HCT116 (cell line): ENCODE results near the gene GRAMD1C. TPM values are rescaled to one million over a fixed set of nuclear protein-coding genes. Genes with fewer than 3 reads are reported as not detected.

Experiments used
- ATAC-seq: fragments of 200-7000 bp; cut with Tn5 transposase; 2 replicates; pipeline ENCODE4 v1.9.1; 2020; ENCODE audit warnings: mild to moderate bottlenecking, moderate library complexity
- BruUV-seq: library from RNA; stranded (reverse); fragments of 400-500 nt; replicated peaks from 2 replicates; lab custom pipeline; 2021; lab: Mats Ljungman, UMichigan
- CTCF ChIA-PET: fragments of 300-600 bp; sonication (Branson Sonifier 250); formaldehyde crosslinking; loops from one replicate; lab custom pipeline; 2021; ENCODE audit warnings: antibody characterized with exemption; lab: Charles Lee
- POLR2A ChIA-PET: fragments of 300-600, 350-600 bp; sonication (Branson Sonifier 250); formaldehyde crosslinking; loops from one replicate; lab custom pipeline; 2021; ENCODE audit warnings: antibody characterized with exemption; lab: Charles Lee
- RAD21 ChIA-PET, 2 experiments: fragments of 300-600 bp; sonication (Branson Sonifier 250); formaldehyde crosslinking; loops; one replicate each; lab custom pipeline; 2023; ENCODE audit warnings: low total read pairs in 2 of 2; ENCODE audit not compliant: uncharacterized antibody in 2 of 2, unreplicated experiment in 2 of 2, low non-redundant PET in 1 of 2; lab: Charles Lee
- DNase-seq: peaks from one replicate; pipeline ENCODE4 v3.0.0-alpha.2; 2010; ENCODE audit warnings: low read depth, low spot score
- H2AFZ ChIP-seq: fragments of 200-600 bp; shearing (Covaris generic), sonication (generic); 2 replicates; pipeline ENCODE4 v1.6.1; 2017; ENCODE audit warnings: low read depth, mixed run types, mixed read lengths, antibody characterized with exemption, low read length; ENCODE audit not compliant: poor library complexity, severe bottlenecking
- H3K27ac ChIP-seq: 2 replicates; pipeline ENCODE4 v1.5.1; 2012; ENCODE audit warnings: low read depth, low read length
- H3K27me3 ChIP-seq: fragments of 200-600 bp; sonication (generic); 2 replicates; pipeline ENCODE4 v1.6.1; 2016; ENCODE audit warnings: mixed run types, low read length, mixed read lengths; ENCODE audit not compliant: insufficient read depth
- H3K36me3 ChIP-seq, 2 experiments: fragments of 200-500 bp in 1 of 2; fragments of 200-600 bp in 1 of 2; sonication (Bioruptor generic) in 1 of 2; sonication (generic) in 1 of 2; 2 replicates each; pipeline versions ENCODE4 v1.5.1 to v1.6.1; 2014 to 2016; ENCODE audit warnings: low read length in 2 of 2, inconsistent platforms in 1 of 2, mixed read lengths in 1 of 2, mixed run types in 1 of 2; ENCODE audit not compliant: insufficient read depth in 2 of 2, control insufficient read depth in 1 of 2
- H3K4me1 ChIP-seq, 2 experiments: fragments of 200-600 bp in 1 of 2; sonication (generic) in 1 of 2; 2 replicates each; pipeline versions ENCODE4 v1.5.1 to v1.6.1; 2012 to 2017; ENCODE audit warnings: low read length in 2 of 2, inconsistent platforms in 1 of 2, mild to moderate bottlenecking in 1 of 2, mixed read lengths in 1 of 2, mixed run types in 1 of 2, moderate library complexity in 1 of 2; ENCODE audit not compliant: insufficient read depth in 2 of 2, control insufficient read depth in 1 of 2
- H3K4me2 ChIP-seq: fragments of 200-600 bp; sonication (generic); 2 replicates; pipeline ENCODE4 v1.6.1; 2017; ENCODE audit warnings: mixed run types, low read length, mixed read lengths
- H3K4me3 ChIP-seq, 2 experiments: fragments of 200-600 bp in 1 of 2; sonication (generic) in 1 of 2; replicated peaks in 1 of 2; 2 replicates each; pipeline ENCODE4 v1.5.1; 2011 to 2016; ENCODE audit warnings: low read length in 2 of 2, control low read depth in 1 of 2, low read depth in 1 of 2, mild to moderate bottlenecking in 1 of 2, mixed read lengths in 1 of 2, mixed run types in 1 of 2
- H3K79me2 ChIP-seq: fragments of 200-600 bp; sonication (generic); 2 replicates; pipeline ENCODE4 v1.6.1; 2017; ENCODE audit warnings: mild to moderate bottlenecking, mixed run types, low read length, moderate library complexity, mixed read lengths; ENCODE audit not compliant: insufficient read depth
- H3K9ac ChIP-seq: fragments of 200-600 bp; sonication (generic); 2 replicates; pipeline ENCODE4 v1.6.1; 2016; ENCODE audit warnings: low read length, mixed read lengths
- H3K9me2 ChIP-seq: fragments of 200-600 bp; sonication (generic), shearing (Covaris generic); 2 replicates; pipeline ENCODE4 v1.6.1; 2017; ENCODE audit warnings: mixed run types, mild to moderate bottlenecking, moderate library complexity; ENCODE audit not compliant: insufficient read depth
- H3K9me3 ChIP-seq, 2 experiments: fragments of 200-500 bp in 1 of 2; fragments of 200-600 bp in 1 of 2; sonication (Bioruptor generic) in 1 of 2; sonication (generic) in 1 of 2; 2 replicates each; pipeline ENCODE4 v1.6.1; 2014 to 2017; ENCODE audit warnings: low read length in 2 of 2, mixed read lengths in 2 of 2, inconsistent platforms in 1 of 2, low read depth in 1 of 2, mild to moderate bottlenecking in 1 of 2, mixed run types in 1 of 2, moderate library complexity in 1 of 2; ENCODE audit not compliant: control insufficient read depth in 1 of 2, insufficient read depth in 1 of 2
- H4K20me1 ChIP-seq: fragments of 200-600 bp; sonication (generic), shearing (Covaris generic); 2 replicates; pipeline ENCODE4 v1.6.1; 2017; ENCODE audit warnings: mixed run types, mild to moderate bottlenecking, moderate library complexity; ENCODE audit not compliant: insufficient read depth
- ATF3 ChIP-seq: IDR thresholded peaks from 2 replicates; pipeline ENCODE4 v1.6.1; 2012
- CBX3 ChIP-seq: IDR thresholded peaks from 2 replicates; pipeline ENCODE4 v1.6.1; 2012; ENCODE audit warnings: low read depth
- CEBPB ChIP-seq: IDR thresholded peaks from 2 replicates; pipeline ENCODE4 v1.6.1; 2012; ENCODE audit warnings: low read depth
- ELF1 ChIP-seq: IDR thresholded peaks from 2 replicates; pipeline ENCODE4 v1.6.1; 2012; ENCODE audit warnings: low read depth, borderline replicate concordance
- EZH2phosphoT487 ChIP-seq: fragments of 200-600 bp; IDR thresholded peaks from 2 replicates; pipeline ENCODE4 v1.6.1; 2018; ENCODE audit warnings: antibody characterized with exemption, borderline replicate concordance
- JUND ChIP-seq: IDR thresholded peaks from 2 replicates; pipeline ENCODE4 v1.6.1; 2012
- POLR2A ChIP-seq: IDR thresholded peaks from 2 replicates; pipeline ENCODE4 v1.7.0; 2011; ENCODE audit warnings: borderline replicate concordance; ENCODE audit not compliant: insufficient read depth, insufficient read length; ENCODE audit errors: extremely low read depth
- RAD21 ChIP-seq: IDR thresholded peaks from 2 replicates; pipeline ENCODE4 v1.6.1; 2012; ENCODE audit warnings: low read depth, mild to moderate bottlenecking
- SP1 ChIP-seq: IDR thresholded peaks from 2 replicates; pipeline ENCODE4 v1.6.1; 2012; ENCODE audit warnings: low read depth
- YY1 ChIP-seq: IDR thresholded peaks from 2 replicates; pipeline ENCODE4 v1.6.1; 2011; ENCODE audit warnings: low read length, low read depth, moderate library complexity, mild to moderate bottlenecking; ENCODE audit not compliant: insufficient replicate concordance; ENCODE audit errors: extremely low read depth
- ZNF274 ChIP-seq: fragments of 200-500 bp; sonication (Bioruptor generic); IDR thresholded peaks from 2 replicates; pipeline ENCODE4 v1.6.1; 2014; ENCODE audit warnings: mild to moderate bottlenecking, low read depth, low read length, inconsistent platforms
- intact Hi-C: fragments of 100-400 bp; cut with micrococcal nuclease; formaldehyde crosslinking; loops from 2 replicates; pipeline ENCODE4 v1.10.0; 2022
- total RNA-seq: library from RNA; stranded (reverse); gene quantifications from one replicate; pipeline ENCODE4 v1.2.1, GENCODE V29; 2021; ENCODE audit not compliant: unreplicated experiment
- TF ChIP-seq, protein P1 (sequence below): IDR thresholded peaks from 2 replicates; pipeline ENCODE4 v1.6.1; 2012; ENCODE audit warnings: low read depth

Gene GRAMD1C
- total RNA-seq, 1 experiment from 2014 or later, result 7.9 TPM

DNA sequence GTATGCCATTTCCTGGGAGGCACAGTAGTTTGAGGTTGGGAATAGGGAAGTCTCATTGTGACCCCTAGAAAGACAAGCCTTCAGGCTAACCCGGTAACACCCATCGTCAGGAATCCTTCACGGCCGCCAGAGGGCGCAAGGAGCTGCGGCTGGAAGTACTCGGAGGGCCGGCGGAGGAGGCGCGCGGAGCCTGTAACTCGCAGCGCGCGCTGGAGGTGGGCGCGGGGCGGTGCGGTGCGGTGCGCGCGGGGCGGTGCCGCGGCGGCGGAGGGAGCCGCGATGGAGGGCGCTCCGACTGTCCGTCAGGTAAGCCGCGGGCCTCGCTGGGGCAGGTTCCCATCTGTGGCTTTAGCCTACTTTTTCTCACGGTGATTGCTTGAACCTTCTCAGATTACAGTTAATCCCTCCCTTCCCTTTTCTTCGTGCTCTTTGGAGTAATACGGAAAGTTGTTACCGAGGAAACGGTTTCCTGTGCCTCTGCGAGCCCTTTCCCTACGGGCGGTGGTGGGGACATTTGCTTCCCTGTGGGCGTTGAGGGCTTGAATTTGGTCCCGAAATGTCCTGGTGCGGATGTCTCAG lies at the start of gene GRAMD1C (continued):
- TF ChIP-seq ATF3 (no peak), CBX3 (peak; percentile 72)

GRCh38 chr3:113791381-113791780 lies 47.2 kb upstream of the GRAMD1C start:
- Histone ChIP-seq H3K9me2 (no peaks in the 10 kb centered on the region), H2AFZ (no peak overlapping the region), H3K27me3 (no peaks in the 10 kb centered on the region), H4K20me1 (0 out of 2 replicates have a peak, but pooled peaks cover 3% of the 10 kb centered on the region), H3K9me3 (no peaks in the 10 kb centered on the region), H3K27ac (no peak overlapping the region), H3K4me2 (no peak overlapping the region), H3K79me2 (no peaks in the 10 kb centered on the region)
- RAD21 ChIA-PET, result no interaction called here
- DNase-seq, result no peak
- BruUV-seq, result no TSS peak
- CTCF ChIA-PET, result interaction anchor here (2.0 kb wide), 1 partner anchor 53 kb away, joined by 4 read pairs; no protein-coding TSS in a partner anchor
- POLR2A ChIA-PET, result no interaction called here
- no peak for TF ChIP-seq ZNF274
- no peak for TF ChIP-seq EZH2phosphoT487
- TF ChIP-seq ELF1, result no peak
- TF ChIP-seq, all 23 proteins: peak for 0
- intact Hi-C loops, result no loop called here
- Histone ChIP-seq H3K9ac (no peak overlapping the region), H3K36me3 (peaks cover 0 to 18% of the 10 kb centered on the region in 2 experiments; a peak in 2 of 4 replicates), H3K4me1 (no peaks in the 10 kb centered on the region), H3K4me3 (no peak overlapping the region)
- no peak for ATAC-seq

GRCh38 chr3:113794526-113794925 lies 44.1 kb upstream of the GRAMD1C start:
- Histone ChIP-seq H3K4me3 (no peak overlapping the region), H3K79me2 (no peaks in the 10 kb centered on the region), H3K27ac (no peak overlapping the region), H3K9me2 (no peaks in the 10 kb centered on the region), H3K27me3 (no peaks in the 10 kb centered on the region), H3K9me3 (no peaks in the 10 kb centered on the region), H3K4me1 (no peaks in the 10 kb centered on the region), H4K20me1 (0 out of 2 replicates have a peak, but pooled peaks cover 3% of the 10 kb centered on the region), H3K36me3 (peaks cover 0 to 13% of the 10 kb centered on the region in 2 experiments; a peak in 2 of 4 replicates), H2AFZ (no peak overlapping the region), H3K4me2 (no peak overlapping the region), H3K9ac (no peak overlapping the region)
- no TSS peak for BruUV-seq
- intact Hi-C loops, result no loop called here
- RAD21 ChIA-PET, result no interaction called here
- ATAC-seq (no peak), DNase-seq (no peak)
- POLR2A ChIA-PET, result interaction anchor here (0.6 kb wide), 1 partner anchor 779 kb away, joined by 3 read pairs; no protein-coding TSS in a partner anchor
- CTCF ChIA-PET, result no interaction called here
- TF ChIP-seq SP1 (no peak), RAD21 (no peak), YY1 (no peak), CEBPB (no peak), ZNF274 (no peak), POLR2A (no peak), JUND (no peak)
- TF ChIP-seq, protein P1, sequence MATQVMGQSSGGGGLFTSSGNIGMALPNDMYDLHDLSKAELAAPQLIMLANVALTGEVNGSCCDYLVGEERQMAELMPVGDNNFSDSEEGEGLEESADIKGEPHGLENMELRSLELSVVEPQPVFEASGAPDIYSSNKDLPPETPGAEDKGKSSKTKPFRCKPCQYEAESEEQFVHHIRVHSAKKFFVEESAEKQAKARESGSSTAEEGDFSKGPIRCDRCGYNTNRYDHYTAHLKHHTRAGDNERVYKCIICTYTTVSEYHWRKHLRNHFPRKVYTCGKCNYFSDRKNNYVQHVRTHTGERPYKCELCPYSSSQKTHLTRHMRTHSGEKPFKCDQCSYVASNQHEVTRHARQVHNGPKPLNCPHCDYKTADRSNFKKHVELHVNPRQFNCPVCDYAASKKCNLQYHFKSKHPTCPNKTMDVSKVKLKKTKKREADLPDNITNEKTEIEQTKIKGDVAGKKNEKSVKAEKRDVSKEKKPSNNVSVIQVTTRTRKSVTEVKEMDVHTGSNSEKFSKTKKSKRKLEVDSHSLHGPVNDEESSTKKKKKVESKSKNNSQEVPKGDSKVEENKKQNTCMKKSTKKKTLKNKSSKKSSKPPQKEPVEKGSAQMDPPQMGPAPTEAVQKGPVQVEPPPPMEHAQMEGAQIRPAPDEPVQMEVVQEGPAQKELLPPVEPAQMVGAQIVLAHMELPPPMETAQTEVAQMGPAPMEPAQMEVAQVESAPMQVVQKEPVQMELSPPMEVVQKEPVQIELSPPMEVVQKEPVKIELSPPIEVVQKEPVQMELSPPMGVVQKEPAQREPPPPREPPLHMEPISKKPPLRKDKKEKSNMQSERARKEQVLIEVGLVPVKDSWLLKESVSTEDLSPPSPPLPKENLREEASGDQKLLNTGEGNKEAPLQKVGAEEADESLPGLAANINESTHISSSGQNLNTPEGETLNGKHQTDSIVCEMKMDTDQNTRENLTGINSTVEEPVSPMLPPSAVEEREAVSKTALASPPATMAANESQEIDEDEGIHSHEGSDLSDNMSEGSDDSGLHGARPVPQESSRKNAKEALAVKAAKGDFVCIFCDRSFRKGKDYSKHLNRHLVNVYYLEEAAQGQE, result no peak
